HG03066 (cell line): ENCODE data around the gene ALKBH6.
"Not testable (repeated sequence)": the region's sequence is repeated elsewhere in the genome, so short reads cannot be mapped to it uniquely, and the experiment has no call there.

ENCODE experiments used
- ATAC-seq: cut with Tn5 transposase; IDR thresholded peaks from one replicate; pipeline ENCODE4 v1.9.1; 2021; ENCODE audit warnings: low read depth; ENCODE audit not compliant: unreplicated experiment

Gene ALKBH6

DNA sequence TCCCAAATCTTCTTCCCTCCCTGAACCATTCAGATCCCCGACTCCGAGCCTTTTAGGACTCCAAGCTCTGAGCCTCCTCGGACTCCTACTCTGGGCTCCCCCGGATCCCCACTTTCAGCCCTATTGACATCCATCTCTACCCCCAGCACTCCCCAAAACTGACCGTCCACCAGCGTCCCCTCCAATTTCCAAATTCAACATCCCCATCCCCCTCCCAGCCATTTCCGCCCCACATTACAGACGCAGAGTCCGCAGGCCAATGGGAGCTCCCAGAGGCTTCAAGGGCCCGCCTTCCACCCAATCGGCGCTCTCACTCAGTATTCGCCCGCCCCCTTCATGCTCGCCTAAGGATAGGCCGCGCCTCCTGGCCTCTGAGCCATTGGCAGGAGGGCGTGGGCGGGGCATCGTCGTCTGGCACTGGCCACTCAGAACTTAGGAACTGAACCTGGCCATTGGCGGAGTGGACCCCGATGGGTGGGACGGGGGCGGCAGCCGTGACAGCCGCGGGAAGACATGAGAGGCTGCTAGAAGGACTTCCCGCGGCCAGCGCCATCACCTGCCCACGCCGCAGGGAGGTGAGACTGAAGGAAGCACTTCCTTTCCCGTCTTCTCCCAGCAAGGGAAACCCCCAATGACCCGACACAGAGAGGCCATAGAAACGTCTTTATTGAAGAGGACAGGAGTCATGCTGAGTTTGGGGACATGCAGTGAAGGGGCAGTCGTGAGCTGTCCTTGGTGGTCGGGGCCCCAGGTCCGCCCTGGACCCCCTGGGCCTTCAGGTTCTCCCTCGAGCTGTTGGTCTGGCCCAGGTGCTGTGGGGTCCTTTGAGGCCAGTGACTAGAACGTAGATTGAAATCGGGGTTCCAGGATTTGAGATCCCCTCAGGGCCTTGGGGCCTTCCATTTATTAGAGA is at the start of gene ALKBH6:
Gene ALKBH6, minus strand, starts transcription at position 202 of the 913 bp plus-strand sequence. CDS start 816 bp downstream, outside the sequence.
- ATAC-seq, result peak; percentile 98

DNA sequence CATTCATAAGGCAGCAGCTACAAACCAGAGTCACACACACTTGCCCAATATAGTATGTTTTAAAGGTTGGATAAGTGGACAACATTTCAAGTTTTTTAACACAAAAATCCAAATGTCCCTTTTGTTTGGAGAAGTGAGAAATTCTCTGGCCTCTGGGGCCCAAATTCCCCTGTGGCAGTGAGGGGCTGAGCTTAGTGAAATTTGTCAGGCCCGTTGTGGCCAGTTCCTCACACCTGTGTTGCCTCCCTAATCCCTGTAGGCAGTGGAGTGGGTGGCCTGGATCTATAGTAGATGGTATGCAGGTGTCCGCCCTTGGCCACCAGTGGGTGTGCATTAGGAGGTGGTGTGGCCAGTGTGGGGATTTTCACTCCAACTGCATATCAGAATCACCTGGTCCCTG is 47.4 kb upstream of the ALKBH6 start:
- no peak for ATAC-seq

DNA sequence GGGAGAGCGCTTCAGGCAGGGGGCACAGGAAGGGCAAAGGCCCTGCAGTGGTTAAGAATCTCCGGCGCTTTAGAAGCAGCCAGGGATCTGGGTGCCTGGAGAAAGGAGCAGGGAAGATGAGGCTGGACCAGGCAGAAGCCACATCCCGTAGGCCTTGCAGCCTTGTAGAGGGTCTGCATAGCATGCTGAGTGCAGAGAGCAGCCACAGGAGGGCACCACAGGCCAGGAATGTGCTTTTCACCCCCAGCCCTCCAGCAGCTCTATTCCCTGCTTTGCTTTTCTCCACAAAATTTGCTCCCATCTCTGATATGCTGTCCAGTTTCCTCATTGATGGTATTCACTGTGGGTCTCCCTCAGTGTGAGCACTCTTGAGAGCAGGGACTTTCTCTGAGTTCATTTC is 46.4 kb upstream of the ALKBH6 start:
- ATAC-seq, result no peak

DNA sequence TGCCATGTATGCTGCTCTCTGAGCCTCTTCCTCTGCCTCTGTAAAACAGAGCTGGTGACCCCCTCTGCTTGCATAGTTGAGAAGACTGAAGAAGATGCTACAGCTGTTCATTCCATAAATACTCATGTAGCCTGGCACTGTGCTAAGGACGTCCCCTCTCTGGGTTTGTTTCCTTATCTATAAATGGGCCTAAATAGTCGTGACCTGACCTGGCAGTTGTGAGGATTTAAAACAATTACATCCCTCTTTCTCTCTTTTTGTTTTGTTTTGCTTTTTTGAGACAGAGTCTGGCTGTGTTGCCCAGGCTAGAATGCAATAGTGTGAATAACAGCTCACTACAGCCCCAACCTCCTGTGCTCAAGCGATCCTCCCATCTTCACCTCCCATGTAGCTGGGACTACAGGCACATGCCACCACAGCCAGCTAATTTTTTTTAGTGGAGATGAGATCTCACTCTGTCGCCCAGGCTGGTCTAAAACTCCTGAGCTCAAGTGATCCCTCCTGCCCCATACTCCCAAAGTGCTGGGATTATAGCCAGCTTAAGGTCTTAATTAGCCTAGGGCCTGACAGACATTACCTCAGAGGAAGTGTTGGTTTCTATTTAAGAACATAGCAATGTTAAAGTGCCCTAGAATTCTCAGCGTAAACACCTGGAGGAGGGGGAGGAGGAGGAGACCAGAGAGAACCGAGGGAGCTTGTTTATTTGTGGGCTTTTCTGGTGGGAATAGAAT is 45.3 kb upstream of the ALKBH6 start:
- no peak for ATAC-seq

DNA sequence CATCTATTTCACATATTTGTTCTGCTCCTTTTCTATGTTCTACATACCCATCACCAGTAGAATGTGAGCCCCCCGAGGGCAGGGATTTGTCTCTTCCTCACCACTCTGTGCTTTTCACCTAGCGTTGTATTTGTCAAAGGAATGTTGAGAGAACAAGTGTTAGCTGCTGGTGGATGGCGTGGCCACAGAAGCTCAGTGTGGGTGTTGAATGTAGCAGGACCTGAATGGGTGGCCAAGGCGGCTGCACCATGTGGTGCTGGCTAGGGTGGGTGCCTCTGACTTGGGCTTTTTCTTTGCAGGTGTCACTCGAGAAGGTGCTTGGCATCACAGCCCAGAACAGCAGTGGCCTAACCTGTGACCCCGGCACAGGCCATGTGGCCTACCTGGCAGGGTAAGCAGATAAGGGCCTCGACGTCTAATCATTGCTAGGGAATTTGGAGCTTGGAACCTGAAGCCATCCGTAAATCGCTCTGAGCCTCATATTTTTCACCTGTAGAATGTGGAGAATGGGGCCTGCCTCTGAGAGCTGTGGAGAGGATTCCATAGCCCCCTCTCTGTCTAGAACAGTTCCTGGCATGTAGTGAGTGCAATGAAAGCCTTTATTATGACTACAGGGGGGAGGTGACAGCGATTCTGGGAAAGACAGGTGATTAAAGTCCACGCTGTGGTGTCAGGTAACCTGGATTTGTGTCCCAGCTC is 44.6 kb upstream of the ALKBH6 start:
- no peak for ATAC-seq

- peak; percentile 63 for ATAC-seq
Measured at GRCh38 chr19:36054733-36055686, 41.0 kb upstream of the ALKBH6 start, which contains the start of gene WDR62. TSS of gene WDR62 (plus strand) at chr19:36054897. CDS start at chr19:36054972, 75 bp downstream.

GRCh38 chr19:36054119-36054732 is 40.2 kb upstream of the ALKBH6 start, which contains the start of gene THAP8:
TSS of gene THAP8 (minus strand) at chr19:36054285. CDS start at chr19:36054217, 68 bp downstream.
- ATAC-seq, result peak; percentile 77

DNA sequence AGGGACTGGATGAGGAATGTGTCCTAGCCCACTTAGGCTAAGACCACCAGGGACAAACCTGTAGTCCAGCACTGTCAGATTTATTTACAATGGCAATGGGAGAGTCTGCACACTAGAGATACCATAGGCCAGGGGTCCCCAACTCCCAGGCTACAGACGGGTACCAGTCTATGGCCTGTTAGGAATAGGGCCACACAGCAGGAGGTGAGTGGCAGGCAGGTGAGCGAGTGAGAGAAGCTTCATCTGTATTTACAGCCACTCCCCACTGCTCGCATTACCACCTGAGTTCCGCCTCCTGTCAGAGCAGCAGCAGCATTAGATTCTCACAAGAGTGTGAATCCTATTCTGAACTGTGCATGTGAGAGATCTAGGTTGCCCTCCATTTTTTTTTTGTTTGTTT is 37.6 kb upstream of the ALKBH6 start:
- ATAC-seq, result no peak

DNA sequence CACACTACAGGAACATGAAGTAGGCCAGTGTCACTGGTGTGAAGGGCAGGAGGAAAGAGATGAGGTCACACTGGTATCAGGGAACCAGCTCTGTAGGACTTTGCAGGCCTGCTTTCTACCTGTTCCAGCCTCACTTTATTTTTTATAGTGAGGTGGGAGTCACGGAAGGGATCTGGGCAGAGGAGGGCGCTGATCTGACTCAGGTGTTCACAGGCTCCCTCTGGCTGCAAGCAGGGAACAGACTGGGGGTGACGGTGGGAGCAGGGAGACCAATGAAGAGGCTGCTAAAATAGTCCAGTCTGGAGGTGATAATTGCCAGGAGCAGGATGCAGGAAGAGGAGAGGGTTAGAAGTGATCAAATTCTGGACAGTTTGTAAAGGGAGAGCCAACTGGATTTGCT is 37.2 kb upstream of the ALKBH6 start:
- no peak for ATAC-seq

- ATAC-seq, result no peak
Measured at GRCh38 chr19:36049080-36049698, 35.2 kb upstream of the ALKBH6 start.

DNA sequence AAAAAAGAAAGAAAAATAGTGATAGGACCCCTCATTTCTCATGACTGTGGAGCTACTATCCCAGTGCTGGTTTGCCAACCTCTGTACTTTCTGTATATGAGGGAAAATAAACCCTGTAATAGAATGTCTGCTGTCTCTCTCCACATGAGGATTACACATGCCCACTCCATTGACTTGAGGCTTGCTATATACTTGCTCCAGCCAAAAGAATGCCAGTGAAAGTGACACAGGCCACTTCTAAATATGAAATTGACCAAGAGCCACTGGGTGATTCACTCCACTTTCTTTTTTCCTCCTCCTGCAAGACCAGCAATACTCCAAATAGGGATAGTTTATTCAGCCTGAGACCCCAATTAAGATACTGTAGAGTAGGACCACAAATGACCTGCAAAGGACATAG is 33.8 kb upstream of the ALKBH6 start:
- ATAC-seq, result no peak

DNA sequence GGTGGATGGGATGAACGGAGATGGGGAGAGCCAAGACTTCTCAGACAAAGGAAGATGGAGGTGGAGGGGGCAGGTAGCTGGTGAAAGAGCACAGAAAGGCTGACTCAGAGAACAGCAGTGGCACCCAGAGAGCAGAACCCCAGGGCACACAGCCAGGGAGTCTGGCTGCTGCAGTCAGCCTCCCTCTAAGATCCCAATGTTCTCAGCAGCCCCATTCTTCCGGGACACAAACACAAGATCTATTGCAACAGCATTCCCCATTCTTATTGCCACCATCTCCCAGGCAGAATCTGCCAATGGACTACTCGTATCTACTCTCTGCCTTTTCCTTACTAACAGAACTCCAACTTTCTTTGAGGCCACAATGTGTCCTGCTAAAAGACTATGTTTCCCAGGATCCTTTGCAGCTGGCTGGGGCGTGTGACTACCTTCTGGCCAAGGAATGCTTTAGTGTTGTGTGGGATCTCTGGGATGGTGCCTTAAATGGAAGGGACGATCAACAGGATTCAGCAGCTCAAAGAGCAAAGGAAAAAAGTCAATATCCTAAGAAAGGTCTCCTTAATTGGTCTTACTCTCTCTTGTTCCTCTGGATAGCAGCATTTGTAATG is 32.5 kb upstream of the ALKBH6 start:
- ATAC-seq, result no peak

GRCh38 chr19:36043952-36044351 is 29.9 kb upstream of the ALKBH6 start:
- no peak for ATAC-seq

DNA sequence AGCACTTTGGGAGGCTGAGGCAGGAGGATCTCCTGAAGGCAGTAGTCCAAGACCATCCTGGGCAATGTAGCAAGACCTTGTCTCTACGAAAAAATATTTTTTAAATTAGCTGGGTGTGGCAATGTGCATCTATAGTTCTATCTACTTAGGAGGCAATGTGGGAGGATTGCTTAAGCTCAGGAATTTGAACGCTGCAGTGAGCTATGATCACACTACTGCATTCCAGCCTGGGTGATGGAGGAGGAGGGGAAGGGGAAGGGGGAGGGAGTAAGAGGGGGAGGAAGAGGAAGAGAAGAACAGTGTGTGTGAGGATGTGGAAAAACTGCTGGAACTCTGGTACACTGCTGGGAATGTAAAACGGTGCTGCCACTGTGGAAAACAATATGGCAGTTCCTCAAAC is 27.8 kb upstream of the ALKBH6 start:
- ATAC-seq, result no peak

- ATAC-seq, result not testable (repeated sequence)
Measured at GRCh38 chr19:36041092-36041491, 27.1 kb upstream of the ALKBH6 start.

GRCh38 chr19:36040495-36040894 is 26.5 kb upstream of the ALKBH6 start:
- no peak for ATAC-seq

GRCh38 chr19:36032251-36033104 is 18.5 kb upstream of the ALKBH6 start, which contains the start of gene CLIP3:
TSS of gene CLIP3 (minus strand) at chr19:36032873. CDS start at chr19:36032357, 516 bp downstream.
- ATAC-seq, result no peak
